GM23338 (cell line): Measurements from ENCODE around the gene CACNA2D3. TPM values are rescaled to one million over a fixed set of nuclear protein-coding genes. Genes with fewer than 3 reads are reported as not detected.

Source experiments
- ATAC-seq: fragments of 200-7000 bp; cut with Tn5 transposase; 3 replicates; pipeline ENCODE4 v1.9.1; 2020
- DNase-seq: peaks from one replicate; pipeline ENCODE4 v3.0.0-alpha.2; 2015; ENCODE audit warnings: low spot score
- H2AFZ ChIP-seq: fragments of 200-600 bp; sonication (generic); 2 replicates; pipeline ENCODE4 v1.8.0; 2016; ENCODE audit warnings: antibody characterized with exemption, mild to moderate bottlenecking, moderate library complexity
- H3F3A ChIP-seq: fragments of 200-600 bp; sonication (generic); replicated peaks from 2 replicates; pipeline ENCODE4 v1.8.0; 2017; ENCODE audit warnings: antibody characterized with exemption, mixed run types, low read depth
- H3K27ac ChIP-seq: fragments of 200-600 bp; sonication (generic); 2 replicates; pipeline ENCODE4 v1.6.1; 2016; ENCODE audit warnings: low read depth
- H3K27me3 ChIP-seq: fragments of 200-600 bp; sonication (generic); 2 replicates; pipeline ENCODE4 v1.8.0; 2016; ENCODE audit warnings: mild to moderate bottlenecking, mixed run types, moderate library complexity; ENCODE audit not compliant: insufficient read depth
- H3K36me3 ChIP-seq: fragments of 200-600 bp; sonication (generic); 2 replicates; pipeline ENCODE4 v1.8.0; 2016; ENCODE audit warnings: mild to moderate bottlenecking; ENCODE audit not compliant: insufficient read depth
- H3K4me1 ChIP-seq: fragments of 200-600 bp; sonication (generic); 2 replicates; pipeline ENCODE4 v1.8.0; 2016; ENCODE audit warnings: mild to moderate bottlenecking, moderate library complexity; ENCODE audit not compliant: insufficient read depth
- H3K4me2 ChIP-seq: fragments of 200-600 bp; sonication (generic); 2 replicates; pipeline ENCODE4 v1.7.1; 2017; ENCODE audit warnings: mixed run types
- H3K4me3 ChIP-seq: fragments of 200-600 bp; sonication (generic); 2 replicates; pipeline ENCODE4 v1.6.1; 2016; ENCODE audit warnings: mixed run types
- H3K79me2 ChIP-seq: fragments of 200-600 bp; sonication (generic); replicated peaks from 2 replicates; pipeline ENCODE4 v1.8.0; 2017; ENCODE audit warnings: mild to moderate bottlenecking; ENCODE audit not compliant: insufficient read depth
- H3K9me2 ChIP-seq: fragments of 200-600 bp; sonication (generic); 2 replicates; pipeline ENCODE4 v1.8.0; 2017; ENCODE audit not compliant: insufficient read depth
- H4K20me1 ChIP-seq: fragments of 200-600 bp; sonication (generic); replicated peaks from 2 replicates; pipeline ENCODE4 v1.8.0; 2017; ENCODE audit warnings: mild to moderate bottlenecking; ENCODE audit not compliant: insufficient read depth
- H3K27ac Mint-ChIP-seq: 2 replicates; pipeline ENCODE4 v1.8.0; 2020; ENCODE audit warnings: inconsistent platforms, mild to moderate bottlenecking, moderate library complexity, mixed read lengths
- H3K27me3 Mint-ChIP-seq: 3 replicates; pipeline ENCODE4 v1.8.0; 2022; ENCODE audit warnings: low read depth, mild to moderate bottlenecking, moderate library complexity, mixed read lengths, inconsistent platforms; ENCODE audit not compliant: insufficient read depth, poor library complexity
- H3K36me3 Mint-ChIP-seq: 3 replicates; pipeline ENCODE4 v1.8.0; 2021; ENCODE audit warnings: low read depth, mild to moderate bottlenecking, inconsistent platforms, moderate library complexity, mixed read lengths
- H3K4me1 Mint-ChIP-seq: 3 replicates; pipeline ENCODE4 v1.8.0; 2020; ENCODE audit warnings: mild to moderate bottlenecking, inconsistent platforms, mixed read lengths
- H3K4me3 Mint-ChIP-seq: 3 replicates; pipeline ENCODE4 v1.8.0; 2021; ENCODE audit warnings: moderate library complexity, mild to moderate bottlenecking, inconsistent platforms, mixed read lengths
- H3K9me3 Mint-ChIP-seq: 3 replicates; pipeline ENCODE4 v1.8.0; 2020; ENCODE audit warnings: moderate library complexity, mild to moderate bottlenecking, inconsistent platforms, mixed read lengths
- CREB1 ChIP-seq: fragments of 250-450 bp; sonication (Bioruptor Pico); IDR thresholded peaks from 2 replicates; pipeline ENCODE4 v1.5.0; 2020; ENCODE audit warnings: low read depth, mild to moderate bottlenecking, moderate library complexity
- CTCF ChIP-seq, 2 experiments: fragments of 200-600 bp in 1 of 2; sonication (generic) in 1 of 2; conservative IDR thresholded peaks; 2 replicates each; pipeline versions ENCODE4 v1.5.1 to v1.6.1; 2016 to 2017; ENCODE audit warnings: antibody characterized with exemption in 2 of 2, low read depth in 2 of 2, mild to moderate bottlenecking in 2 of 2, moderate library complexity in 1 of 2
- EZH2 ChIP-seq: fragments of 200-600 bp; sonication (generic); IDR thresholded peaks from one replicate; pipeline ENCODE4 v1.8.0; 2017; ENCODE audit warnings: antibody characterized with exemption, mild to moderate bottlenecking, low read depth; ENCODE audit not compliant: unreplicated experiment
- JUNB ChIP-seq: IDR thresholded peaks from one replicate; pipeline ENCODE4 v1.6.1; 2016; ENCODE audit warnings: antibody characterized with exemption; ENCODE audit not compliant: unreplicated experiment
- NANOG ChIP-seq: IDR thresholded peaks from 2 replicates; pipeline ENCODE4 v1.6.1; 2016; ENCODE audit warnings: antibody characterized with exemption, borderline replicate concordance
- POLR2AphosphoS5 ChIP-seq: IDR thresholded peaks from 2 replicates; pipeline ENCODE4 v1.6.1; 2016; ENCODE audit warnings: antibody characterized with exemption, low read depth
- REST ChIP-seq: IDR thresholded peaks from one replicate; pipeline ENCODE4 v1.6.1; 2018; ENCODE audit warnings: antibody characterized with exemption; ENCODE audit not compliant: unreplicated experiment
- STAT1 ChIP-seq: IDR thresholded peaks from one replicate; pipeline ENCODE4 v1.6.1; 2016; ENCODE audit warnings: antibody characterized with exemption; ENCODE audit not compliant: unreplicated experiment
- ZNF331 ChIP-seq: fragments of 250-450 bp; sonication (Bioruptor Pico); IDR thresholded peaks from 2 replicates; pipeline ENCODE4 v1.5.0; 2020; ENCODE audit warnings: low read depth, mild to moderate bottlenecking, moderate library complexity
- ZNF462 ChIP-seq: fragments of 250-450 bp; sonication (Bioruptor Pico); IDR thresholded peaks from 2 replicates; pipeline ENCODE4 v1.5.0; 2020; ENCODE audit warnings: mild to moderate bottlenecking, moderate library complexity
- polyA plus RNA-seq: library from polyadenylated mRNA; unstranded; fragments of >200 nt; fragmentation: Nextera tagmentation; extraction: Ambion mirVana; gene quantifications from 2 replicates; pipeline ENCODE4 v1.2.1, GENCODE V29; 2016
- total RNA-seq: library from RNA; depleted of rRNA; stranded (reverse); fragments of >200 nt; shearing (Covaris generic); gene quantifications from 2 replicates; pipeline ENCODE4 v1.2.3, GENCODE V29; 2014

CACNA2D3 gene
- total and polyA plus RNA-seq, 2 experiments from 2014 or later, result 2.2 to 2.3 TPM

GRCh38 chr3:55065331-55065730 is 943.0 kb downstream of the CACNA2D3 start (continued):
- TF ChIP-seq ZNF462 (CRISPR knock-in tag) (no peak), STAT1 (no peak), JUNB (no peak), POLR2AphosphoS5 (no peak), CREB1 (no peak), REST (no peak)

- H3K79me2 ChIP-seq, result no peaks in the 10 kb centered on the region
- Mint-ChIP-seq H3K4me3 (no peak overlapping the region), H3K27ac (peak overlapping the region; percentile 13; the same call in 1 of the 2 replicates)
- TF ChIP-seq ZNF331 (CRISPR knock-in tag), result no peak
- no peak for TF ChIP-seq STAT1
- no peak for TF ChIP-seq NANOG
- TF ChIP-seq JUNB, result no peak
- no peak for TF ChIP-seq CTCF (conservative IDR thresholded peaks at IDR 0.05; ENCODE audit: low read depth in 2 of 2)
- no peak for TF ChIP-seq REST
- TF ChIP-seq EZH2, result no peak
Measured at GRCh38 chr3:55066551-55067047, 944.2 kb downstream of the CACNA2D3 start.

More at GRCh38 chr3:55066551-55067047, 944.2 kb downstream of the CACNA2D3 start:
- Histone ChIP-seq H3F3A (no peaks in the 10 kb centered on the region), H3K27ac (no peak overlapping the region), H3K4me3 (no peak overlapping the region), H2AFZ (no peak overlapping the region), H3K36me3 (no peaks in the 10 kb centered on the region), H3K27me3 (no peaks in the 10 kb centered on the region), H4K20me1 (no peaks in the 10 kb centered on the region), H3K9me2 (no peaks in the 10 kb centered on the region), H3K4me2 (no peak overlapping the region), H3K4me1 (peaks cover 3% of the 10 kb centered on the region)
- no peaks in the 10 kb centered on the region for H3K36me3 Mint-ChIP-seq
- no peak for ATAC-seq
- H3K27me3 Mint-ChIP-seq, result peaks cover 4% of the 10 kb centered on the region
- no peak for DNase-seq
- H3K9me3 Mint-ChIP-seq, result no peaks in the 10 kb centered on the region
- peaks cover 17% of the 10 kb centered on the region for H3K4me1 Mint-ChIP-seq
